OCI-LY7 (cell line): Measurements from ENCODE around the gene RPL36.

ENCODE experiments used
- CTCF ChIP-seq: fragments of 200-600 bp; sonication (generic); conservative IDR thresholded peaks from 2 replicates; pipeline ENCODE4 v1.5.1; 2014; ENCODE audit warnings: mild to moderate bottlenecking, antibody characterized with exemption, low read length, moderate library complexity, mixed read lengths
- EZH2phosphoT487 ChIP-seq: fragments of 200-600 bp; sonication (generic); IDR thresholded peaks from 2 replicates; pipeline ENCODE4 v1.6.1; 2018; ENCODE audit warnings: low read depth, borderline replicate concordance, mild to moderate bottlenecking, mixed run types, antibody characterized with exemption, low read length, moderate library complexity, mixed read lengths

DNA sequence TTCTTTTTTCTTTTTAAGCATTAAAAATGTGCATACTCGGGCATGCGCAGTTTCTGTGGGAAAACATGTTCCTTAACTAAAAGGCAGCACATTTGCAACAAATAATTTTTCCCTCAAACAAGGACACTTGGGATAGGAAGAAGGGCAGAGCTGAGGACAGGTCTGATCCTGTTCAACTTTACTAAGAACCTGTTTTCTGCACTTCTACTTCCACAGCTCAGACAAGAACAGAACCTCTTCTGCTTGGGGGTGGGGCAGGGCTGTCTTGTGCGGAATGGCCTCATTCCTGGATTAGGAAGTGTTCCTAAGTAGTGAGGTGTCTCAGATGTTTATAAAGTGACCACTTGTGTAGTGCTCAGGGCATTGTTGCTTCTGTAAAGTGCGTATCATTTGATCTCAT lies 48.9 kb upstream of the RPL36 start:
- no peak for TF ChIP-seq CTCF
- no peak for TF ChIP-seq EZH2phosphoT487
